ENCODE measurements around the gene LY6G6C. TPM values are rescaled to one million over a fixed set of nuclear protein-coding genes. Genes with fewer than 3 reads are reported as not detected.
"Not testable (repeated sequence)": the region's sequence is repeated elsewhere in the genome, so short reads cannot be mapped to it uniquely, and the experiment has no call there.

The LY6G6C gene
- total RNA-seq, 1 donor from 2014 or later: not detected

DNA sequence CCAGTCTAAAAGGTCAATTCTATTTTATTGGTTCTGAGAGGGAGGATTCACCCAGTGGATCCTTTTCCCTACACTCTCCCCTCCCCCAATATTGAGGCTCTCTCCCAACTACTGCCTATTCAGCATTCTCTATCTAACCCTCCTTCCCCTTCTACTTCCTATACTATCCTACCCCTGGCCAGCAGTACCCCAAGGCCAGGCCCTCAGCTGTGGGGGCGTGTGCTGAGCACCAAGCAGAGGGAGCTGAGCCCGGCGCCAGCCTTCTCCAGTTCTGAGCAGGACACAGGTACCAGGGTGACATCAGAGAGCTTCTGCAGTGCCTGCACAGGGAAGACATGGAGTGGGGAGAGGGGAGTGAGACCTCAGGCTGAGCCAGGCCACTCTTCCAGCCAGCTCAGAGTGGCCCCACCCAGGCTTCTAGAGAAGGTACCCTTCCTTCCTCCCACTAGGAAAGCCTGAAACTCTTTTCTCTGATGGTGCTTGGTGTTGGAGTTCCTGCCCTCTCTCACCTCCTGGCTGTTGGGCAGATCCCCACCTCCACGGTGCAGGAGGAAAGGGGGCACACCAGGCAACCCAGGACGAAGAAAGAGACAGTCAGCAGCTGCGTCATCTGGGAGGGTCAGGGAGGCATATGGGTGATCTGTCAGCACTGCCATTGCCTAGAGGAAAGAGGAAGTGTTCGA lies 5.6 kb upstream of the LY6G6C start:
- DNase-seq (ENCODE audit: low read depth in 2 of 2): peak; percentile 28 to 36

DNA sequence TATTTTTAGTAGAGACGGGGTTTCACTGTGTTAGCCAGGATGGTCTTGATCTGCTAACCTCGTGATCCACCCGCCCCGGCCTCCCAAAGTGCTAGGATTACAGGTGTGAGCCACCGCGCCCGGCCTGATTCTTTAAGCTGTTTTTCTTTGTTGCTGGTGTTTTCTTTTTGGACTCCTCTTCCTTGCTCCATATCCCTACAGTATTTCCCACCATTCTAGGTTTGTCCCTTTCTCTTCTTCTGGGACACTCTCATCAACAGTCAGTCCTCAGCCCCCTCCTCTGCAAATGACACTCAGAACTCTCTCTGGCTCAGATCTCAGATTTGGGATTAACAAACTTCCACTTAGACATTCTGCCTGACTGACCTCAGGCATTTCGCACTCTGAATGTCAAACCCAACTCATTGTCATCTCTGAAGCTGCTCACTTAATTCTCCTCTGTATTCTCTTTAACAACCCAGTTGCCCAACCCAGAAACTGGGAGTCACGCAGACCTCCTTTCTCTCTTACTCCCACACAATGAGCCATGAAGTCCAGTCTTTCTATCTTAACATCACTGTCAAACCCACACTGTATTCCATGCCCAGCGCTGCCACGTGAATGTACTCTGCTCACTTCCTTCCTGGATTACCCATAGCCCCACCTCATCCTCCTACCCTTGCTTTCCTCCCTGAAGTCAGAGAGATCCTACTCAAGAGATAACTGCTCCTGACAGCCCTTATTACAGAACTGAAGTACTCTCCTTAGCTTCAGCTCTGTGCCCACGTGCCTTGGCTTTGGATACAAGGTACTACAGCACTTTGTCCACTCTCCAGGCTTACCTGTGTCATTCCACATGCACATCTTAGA lies 4.2 kb upstream of the LY6G6C start:
- peak; percentile 48 to 74 for DNase-seq (ENCODE audit: low read depth in 2 of 2)

- no peak for DNase-seq (ENCODE audit: low read depth in 2 of 2)
Observed at GRCh38 chr6:31723980-31724691, 2.6 kb upstream of the LY6G6C start.

DNA sequence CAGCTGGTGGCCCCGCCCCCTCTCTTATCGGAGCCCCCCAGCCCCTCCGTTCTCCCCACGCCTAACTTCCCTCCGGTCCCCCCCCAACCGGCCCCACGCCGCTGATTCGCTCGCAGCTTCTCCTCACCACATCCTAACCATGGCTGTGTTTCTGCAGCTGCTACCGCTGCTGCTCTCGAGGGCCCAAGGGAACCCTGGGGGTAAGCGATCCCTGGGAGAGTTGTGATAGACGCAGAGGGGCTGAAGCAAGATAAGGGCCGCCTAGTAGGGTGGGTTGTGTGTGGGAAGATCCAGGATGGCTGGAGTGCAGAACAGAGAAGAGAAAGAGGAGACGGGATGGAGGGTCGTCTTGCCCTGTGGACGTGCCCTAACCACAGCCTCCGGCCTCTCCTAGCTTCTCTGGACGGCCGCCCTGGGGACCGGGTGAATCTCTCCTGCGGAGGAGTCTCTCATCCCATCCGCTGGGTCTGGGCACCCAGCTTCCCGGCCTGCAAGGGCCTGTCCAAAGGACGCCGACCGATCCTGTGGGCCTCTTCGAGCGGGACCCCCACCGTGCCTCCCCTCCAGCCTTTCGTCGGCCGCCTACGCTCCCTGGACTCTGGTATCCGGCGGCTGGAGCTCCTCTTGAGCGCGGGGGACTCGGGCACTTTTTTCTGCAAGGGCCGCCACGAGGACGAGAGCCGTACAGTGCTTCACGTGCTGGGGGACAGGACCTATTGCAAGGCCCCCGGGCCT lies 1.9 kb upstream of the LY6G6C start, which contains the start of gene MPIG6B:
MPIG6B (plus strand) TSS at position 129 of the 735 bp plus-strand sequence; CDS start at position 140, 11 bp downstream.
- no peak for DNase-seq (ENCODE audit: low read depth in 2 of 2)

DNA sequence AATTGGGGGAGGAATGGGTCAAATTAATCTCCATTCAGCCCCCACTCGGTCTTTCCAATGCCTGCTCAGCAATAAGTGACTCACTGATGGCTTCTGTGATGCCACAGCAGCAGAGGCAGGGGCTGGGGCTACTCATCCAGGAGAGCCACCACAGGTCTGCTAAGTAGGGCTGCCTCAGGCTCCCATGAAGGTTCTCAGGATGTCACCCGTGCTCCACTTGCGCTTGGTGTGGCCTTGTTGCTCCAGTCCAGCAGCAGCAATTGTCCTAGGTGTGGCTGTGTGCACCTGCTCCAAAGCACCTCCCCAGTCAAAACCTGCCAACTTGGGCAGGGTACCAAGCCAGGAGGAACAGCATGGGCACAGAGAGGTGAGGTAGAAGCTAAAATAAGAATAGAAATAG lies 627 bp upstream of the LY6G6C start:
- no peak for DNase-seq (ENCODE audit: low read depth in 2 of 2)

GRCh38 chr6:31720196-31720770 lies 1.3 kb downstream of the LY6G6C start:
- no peak for DNase-seq (ENCODE audit: low read depth in 2 of 2)

DNA sequence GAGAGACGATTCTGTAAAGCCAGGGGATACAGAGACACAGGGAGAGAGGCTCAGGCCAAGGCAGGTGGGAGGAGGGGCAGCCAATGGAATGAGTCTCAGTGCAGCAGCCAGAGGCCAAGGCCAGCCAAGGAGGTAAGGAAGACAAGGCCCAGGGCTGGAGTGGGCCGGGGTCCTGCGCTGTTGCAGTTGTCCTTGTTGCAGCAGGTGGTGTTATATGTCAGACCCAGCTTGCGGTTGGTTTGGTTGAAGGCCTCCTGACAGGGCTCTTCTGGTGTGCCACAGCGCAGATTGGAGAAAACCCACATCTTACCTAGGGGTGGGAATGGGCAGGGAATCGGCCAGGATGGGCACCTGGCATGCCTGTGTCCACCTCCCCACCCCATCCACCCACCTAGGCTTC lies 2.5 kb downstream of the LY6G6C start:
- no peak for DNase-seq (ENCODE audit: low read depth in 2 of 2)

- no peak for DNase-seq (ENCODE audit: low read depth in 2 of 2)
Observed at GRCh38 chr6:31718265-31718664, 3.3 kb downstream of the LY6G6C start.

DNA sequence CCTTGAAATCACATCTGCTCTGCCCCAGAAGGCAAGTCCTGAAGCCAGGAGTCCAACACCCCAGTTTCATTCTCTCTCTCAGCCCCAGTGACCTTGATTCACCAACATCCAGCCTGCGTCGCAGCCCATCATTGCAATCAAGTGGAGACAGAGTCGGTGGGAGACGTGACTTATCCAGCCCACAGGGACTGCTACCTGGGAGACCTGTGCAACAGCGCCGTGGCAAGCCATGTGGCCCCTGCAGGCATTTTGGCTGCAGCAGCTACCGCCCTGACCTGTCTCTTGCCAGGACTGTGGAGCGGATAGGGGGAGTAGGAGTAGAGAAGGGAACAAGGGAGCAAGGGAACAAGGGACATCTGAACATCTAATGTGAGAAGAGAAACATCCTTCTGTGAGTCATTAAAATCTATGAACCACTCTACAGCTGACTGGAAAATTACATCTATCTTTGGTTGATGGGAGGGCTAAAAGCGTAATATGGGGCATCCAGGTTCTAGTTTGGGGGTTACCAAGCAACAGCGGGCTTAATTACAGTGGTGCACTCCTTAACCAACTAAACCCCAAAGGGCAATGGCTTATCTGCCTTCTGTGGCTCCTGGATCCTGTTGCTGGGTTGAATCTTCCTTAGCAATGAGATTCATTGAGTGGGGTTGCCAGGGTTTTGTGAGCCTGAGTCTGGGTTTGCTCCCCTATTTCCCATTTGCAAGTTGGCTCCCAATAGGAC lies 3.9 kb downstream of the LY6G6C start:
- no peak for DNase-seq (ENCODE audit: low read depth in 2 of 2)

- DNase-seq (ENCODE audit: low read depth in 2 of 2): no peak
Observed at GRCh38 chr6:31715022-31715958, 6.3 kb downstream of the LY6G6C start, which contains the start of gene LY6G6D. TSS of gene LY6G6D (plus strand) at chr6:31715348. CDS start at chr6:31715356, 8 bp downstream.

- DNase-seq (ENCODE audit: low read depth in 2 of 2): no peak
Observed at GRCh38 chr6:31713991-31714684, 7.4 kb downstream of the LY6G6C start.

GRCh38 chr6:31713465-31713864 lies 8.1 kb downstream of the LY6G6C start:
- no peak for DNase-seq (ENCODE audit: low read depth in 2 of 2)

DNA sequence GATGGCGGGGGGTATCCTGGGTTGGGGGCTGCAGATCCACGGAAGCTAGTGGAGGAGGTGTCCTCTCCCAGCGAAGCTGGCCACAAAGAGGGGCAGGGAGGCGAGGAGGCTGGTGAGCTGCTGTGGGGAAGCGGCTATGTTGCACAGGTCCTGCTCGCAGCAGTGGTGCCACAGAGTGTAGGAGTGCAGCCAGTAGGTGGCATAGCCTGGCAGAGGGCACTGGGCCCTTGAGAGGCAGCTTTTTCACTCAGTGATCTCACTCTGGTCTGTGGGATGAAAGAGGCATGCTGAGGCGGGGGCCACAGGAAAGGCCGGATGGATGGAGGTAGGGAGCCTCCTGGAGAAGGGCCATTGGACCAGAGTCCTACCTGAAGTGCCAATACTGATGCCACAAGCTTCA lies 9.2 kb downstream of the LY6G6C start:
- DNase-seq (ENCODE audit: low read depth in 2 of 2): no peak

GRCh38 chr6:31711233-31711632 lies 10.3 kb downstream of the LY6G6C start:
- no peak for DNase-seq (ENCODE audit: low read depth in 2 of 2)

DNA sequence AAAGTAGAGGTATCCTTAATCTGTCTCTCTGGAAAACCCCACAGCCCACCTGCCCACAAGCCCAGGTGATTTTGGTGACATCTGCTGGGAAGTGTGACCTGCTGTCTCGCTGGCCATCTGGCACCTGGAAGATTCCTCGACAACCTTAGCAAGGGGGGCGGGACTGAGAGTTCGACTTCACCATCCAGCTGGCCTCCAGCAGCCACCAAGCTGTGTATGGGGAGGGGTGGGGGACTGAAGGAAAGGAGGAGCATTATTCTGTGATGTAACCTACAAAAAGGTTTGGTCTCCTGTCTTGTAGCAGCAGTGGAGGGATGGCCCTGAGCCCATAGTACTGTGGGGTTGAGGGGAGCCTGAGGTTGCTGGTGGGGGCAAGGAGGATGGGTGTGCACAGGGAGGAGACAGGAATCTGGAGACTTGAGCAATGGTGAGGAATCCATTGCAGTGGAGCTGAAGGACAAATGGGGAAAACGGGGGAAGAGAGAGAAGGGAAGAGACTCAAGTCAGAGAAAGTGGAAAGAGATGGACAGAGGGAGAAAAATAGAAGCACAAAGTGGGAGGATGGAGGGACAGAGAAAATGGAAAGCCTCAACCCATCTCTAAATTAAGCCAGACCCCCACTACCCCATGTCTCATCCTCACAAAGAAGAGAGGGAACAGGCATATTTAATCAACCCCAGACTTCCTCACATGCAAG lies 10.9 kb downstream of the LY6G6C start:
- no peak for DNase-seq (ENCODE audit: low read depth in 2 of 2)

DNA sequence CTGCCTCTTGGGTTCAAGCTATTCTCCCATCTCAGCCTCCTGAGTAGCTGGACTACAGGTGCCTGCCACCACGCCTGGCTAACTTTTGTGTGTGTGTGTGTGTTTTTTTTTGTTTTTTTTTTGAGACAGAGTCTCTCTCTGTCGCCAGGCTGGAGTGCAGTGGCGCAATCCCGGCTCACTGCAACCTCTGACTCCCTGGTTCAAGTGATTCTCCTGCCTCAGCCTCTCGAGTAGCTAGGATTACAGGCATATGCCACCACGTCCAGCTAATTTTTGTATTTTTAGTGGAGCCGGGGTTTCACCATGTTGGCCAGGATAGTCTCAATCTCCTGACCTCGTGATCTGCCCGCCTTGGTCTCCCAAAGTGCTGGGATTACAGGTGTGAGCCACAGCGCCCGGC lies 12.4 kb downstream of the LY6G6C start:
- not testable (repeated sequence) for DNase-seq (ENCODE audit: low read depth in 2 of 2)

DNA sequence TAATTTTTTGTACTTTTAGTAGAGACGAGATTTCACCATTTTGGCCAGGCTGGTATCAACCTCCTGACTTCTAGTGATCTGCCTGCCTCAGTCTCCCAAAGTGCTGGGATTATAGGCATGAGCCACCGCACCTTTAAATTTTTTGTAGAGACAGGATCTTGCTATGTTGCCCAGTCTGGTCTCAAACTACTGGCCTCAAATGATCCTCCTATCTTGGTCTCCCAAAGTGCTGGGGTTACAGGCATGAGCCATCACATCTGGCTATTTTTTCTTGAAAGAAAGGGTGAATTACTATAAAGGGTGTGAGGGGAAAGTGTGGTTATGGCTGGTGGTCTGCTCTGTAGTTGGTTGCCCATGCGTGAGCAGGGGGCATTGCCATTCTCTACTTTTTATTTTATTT lies 13.3 kb downstream of the LY6G6C start:
- DNase-seq (ENCODE audit: low read depth in 2 of 2): no peak

DNA sequence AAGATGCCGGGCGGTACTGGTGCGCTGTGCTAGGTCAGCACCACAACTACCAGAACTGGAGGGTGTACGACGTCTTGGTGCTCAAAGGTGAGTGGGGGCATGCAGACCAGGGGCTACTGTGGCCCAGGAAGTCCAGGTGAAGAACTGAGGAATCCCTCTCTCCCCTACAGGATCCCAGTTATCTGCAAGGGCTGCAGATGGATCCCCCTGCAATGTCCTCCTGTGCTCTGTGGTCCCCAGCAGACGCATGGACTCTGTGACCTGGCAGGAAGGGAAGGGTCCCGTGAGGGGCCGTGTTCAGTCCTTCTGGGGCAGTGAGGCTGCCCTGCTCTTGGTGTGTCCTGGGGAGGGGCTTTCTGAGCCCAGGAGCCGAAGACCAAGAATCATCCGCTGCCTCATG lies 13.8 kb downstream of the LY6G6C start:
- no peak for DNase-seq (ENCODE audit: low read depth in 2 of 2)
